HL-60 (cell line): ENCODE data around the gene FEV.

ENCODE experiments used
- GABPA ChIP-seq: IDR thresholded peaks from 2 replicates; pipeline ENCODE4 v1.6.1; 2012; ENCODE audit warnings: low read depth
- POLR2AphosphoS5 ChIP-seq: IDR thresholded peaks from 2 replicates; pipeline ENCODE4 v1.6.1; 2012; ENCODE audit warnings: low read depth
- SPI1 ChIP-seq: IDR thresholded peaks from 2 replicates; pipeline ENCODE4 v1.6.1; 2012; ENCODE audit warnings: low read depth, mild to moderate bottlenecking, borderline replicate concordance
- TF ChIP-seq, protein P1 (sequence below): IDR thresholded peaks from one replicate; pipeline ENCODE4 v1.5.1; 2011; ENCODE audit warnings: low read length, control low read depth, inconsistent platforms; ENCODE audit not compliant: insufficient read depth
- TF ChIP-seq, protein P2 (sequence below): IDR thresholded peaks from 2 replicates; pipeline ENCODE4 v1.6.1; 2012; ENCODE audit warnings: low read depth; ENCODE audit not compliant: insufficient replicate concordance

DNA sequence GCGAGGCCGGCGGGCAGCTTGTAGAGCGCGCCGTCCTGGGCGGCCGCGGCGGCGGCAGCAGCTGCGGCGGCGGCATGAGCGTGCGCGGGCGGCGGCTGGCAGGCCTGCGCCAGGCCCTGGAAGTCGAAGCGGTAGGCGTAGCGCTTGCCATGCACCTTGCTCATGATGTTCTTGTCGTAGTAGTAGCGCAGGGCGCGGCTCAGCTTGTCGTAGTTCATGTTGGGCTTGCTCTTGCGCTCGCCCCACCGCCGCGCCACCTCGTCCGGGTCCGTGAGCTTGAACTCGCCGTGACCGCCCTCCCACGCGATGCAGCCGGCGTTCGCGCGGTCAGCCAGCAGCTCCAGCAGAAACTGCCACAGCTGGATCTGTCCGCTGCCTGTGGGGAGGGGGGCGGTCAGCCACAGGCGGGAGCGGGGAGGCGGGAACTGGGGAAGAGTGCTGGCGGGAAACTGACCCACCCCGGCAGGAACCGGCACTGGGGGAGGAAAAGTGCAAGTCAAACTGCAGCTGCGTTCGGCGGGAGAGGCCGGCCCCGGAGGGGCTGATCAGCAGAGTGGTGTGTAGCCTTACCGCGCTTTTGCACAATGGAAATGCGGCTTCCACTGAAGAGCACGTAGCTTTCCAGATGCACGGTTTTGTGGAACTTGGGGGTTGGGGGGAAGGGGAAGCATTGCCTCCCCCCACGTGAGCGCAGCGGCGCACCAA lies 3.0 kb downstream of the FEV start:
- TF ChIP-seq, protein P1, sequence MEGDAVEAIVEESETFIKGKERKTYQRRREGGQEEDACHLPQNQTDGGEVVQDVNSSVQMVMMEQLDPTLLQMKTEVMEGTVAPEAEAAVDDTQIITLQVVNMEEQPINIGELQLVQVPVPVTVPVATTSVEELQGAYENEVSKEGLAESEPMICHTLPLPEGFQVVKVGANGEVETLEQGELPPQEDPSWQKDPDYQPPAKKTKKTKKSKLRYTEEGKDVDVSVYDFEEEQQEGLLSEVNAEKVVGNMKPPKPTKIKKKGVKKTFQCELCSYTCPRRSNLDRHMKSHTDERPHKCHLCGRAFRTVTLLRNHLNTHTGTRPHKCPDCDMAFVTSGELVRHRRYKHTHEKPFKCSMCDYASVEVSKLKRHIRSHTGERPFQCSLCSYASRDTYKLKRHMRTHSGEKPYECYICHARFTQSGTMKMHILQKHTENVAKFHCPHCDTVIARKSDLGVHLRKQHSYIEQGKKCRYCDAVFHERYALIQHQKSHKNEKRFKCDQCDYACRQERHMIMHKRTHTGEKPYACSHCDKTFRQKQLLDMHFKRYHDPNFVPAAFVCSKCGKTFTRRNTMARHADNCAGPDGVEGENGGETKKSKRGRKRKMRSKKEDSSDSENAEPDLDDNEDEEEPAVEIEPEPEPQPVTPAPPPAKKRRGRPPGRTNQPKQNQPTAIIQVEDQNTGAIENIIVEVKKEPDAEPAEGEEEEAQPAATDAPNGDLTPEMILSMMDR, result no peak
- TF ChIP-seq SPI1, result no peak
- no peak for TF ChIP-seq POLR2AphosphoS5
- TF ChIP-seq GABPA, result no peak
- TF ChIP-seq, protein P2, sequence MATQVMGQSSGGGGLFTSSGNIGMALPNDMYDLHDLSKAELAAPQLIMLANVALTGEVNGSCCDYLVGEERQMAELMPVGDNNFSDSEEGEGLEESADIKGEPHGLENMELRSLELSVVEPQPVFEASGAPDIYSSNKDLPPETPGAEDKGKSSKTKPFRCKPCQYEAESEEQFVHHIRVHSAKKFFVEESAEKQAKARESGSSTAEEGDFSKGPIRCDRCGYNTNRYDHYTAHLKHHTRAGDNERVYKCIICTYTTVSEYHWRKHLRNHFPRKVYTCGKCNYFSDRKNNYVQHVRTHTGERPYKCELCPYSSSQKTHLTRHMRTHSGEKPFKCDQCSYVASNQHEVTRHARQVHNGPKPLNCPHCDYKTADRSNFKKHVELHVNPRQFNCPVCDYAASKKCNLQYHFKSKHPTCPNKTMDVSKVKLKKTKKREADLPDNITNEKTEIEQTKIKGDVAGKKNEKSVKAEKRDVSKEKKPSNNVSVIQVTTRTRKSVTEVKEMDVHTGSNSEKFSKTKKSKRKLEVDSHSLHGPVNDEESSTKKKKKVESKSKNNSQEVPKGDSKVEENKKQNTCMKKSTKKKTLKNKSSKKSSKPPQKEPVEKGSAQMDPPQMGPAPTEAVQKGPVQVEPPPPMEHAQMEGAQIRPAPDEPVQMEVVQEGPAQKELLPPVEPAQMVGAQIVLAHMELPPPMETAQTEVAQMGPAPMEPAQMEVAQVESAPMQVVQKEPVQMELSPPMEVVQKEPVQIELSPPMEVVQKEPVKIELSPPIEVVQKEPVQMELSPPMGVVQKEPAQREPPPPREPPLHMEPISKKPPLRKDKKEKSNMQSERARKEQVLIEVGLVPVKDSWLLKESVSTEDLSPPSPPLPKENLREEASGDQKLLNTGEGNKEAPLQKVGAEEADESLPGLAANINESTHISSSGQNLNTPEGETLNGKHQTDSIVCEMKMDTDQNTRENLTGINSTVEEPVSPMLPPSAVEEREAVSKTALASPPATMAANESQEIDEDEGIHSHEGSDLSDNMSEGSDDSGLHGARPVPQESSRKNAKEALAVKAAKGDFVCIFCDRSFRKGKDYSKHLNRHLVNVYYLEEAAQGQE, result no peak
